ENCODE measurements around the gene ARL16.

GRCh38 chr17:81711814-81712467 lies 28.3 kb upstream of the ARL16 start, which contains the start of gene SLC25A10:
- TF ChIP-seq CTCF (IDR thresholded peaks at IDR 0.05) (no peak), PBX3 (IDR thresholded peaks at IDR 0.05) (peak; percentile 12; the same call in 1 of the 2 replicates), MAX (IDR thresholded peaks at IDR 0.05; ENCODE audit: low read depth) (peak; percentile 98), YY1 (IDR thresholded peaks at IDR 0.05; ENCODE audit: low read depth) (no peak)
